ENCODE data around the gene ACKR1.

The ACKR1 gene

GRCh38 chr1:159204161-159205141, at the start of gene ACKR1:
Gene ACKR1 (plus strand): TSS chr1:159204875. CDS start chr1:159204960, 85 bp downstream.
- DNase-seq = no peak

- DNase-seq = peak; percentile 89
Measured at GRCh38 chr1:159161001-159161718, 43.5 kb upstream of the ACKR1 start.

- DNase-seq = no peak
Measured at GRCh38 chr1:159161719-159162026, 43.0 kb upstream of the ACKR1 start.

DNA sequence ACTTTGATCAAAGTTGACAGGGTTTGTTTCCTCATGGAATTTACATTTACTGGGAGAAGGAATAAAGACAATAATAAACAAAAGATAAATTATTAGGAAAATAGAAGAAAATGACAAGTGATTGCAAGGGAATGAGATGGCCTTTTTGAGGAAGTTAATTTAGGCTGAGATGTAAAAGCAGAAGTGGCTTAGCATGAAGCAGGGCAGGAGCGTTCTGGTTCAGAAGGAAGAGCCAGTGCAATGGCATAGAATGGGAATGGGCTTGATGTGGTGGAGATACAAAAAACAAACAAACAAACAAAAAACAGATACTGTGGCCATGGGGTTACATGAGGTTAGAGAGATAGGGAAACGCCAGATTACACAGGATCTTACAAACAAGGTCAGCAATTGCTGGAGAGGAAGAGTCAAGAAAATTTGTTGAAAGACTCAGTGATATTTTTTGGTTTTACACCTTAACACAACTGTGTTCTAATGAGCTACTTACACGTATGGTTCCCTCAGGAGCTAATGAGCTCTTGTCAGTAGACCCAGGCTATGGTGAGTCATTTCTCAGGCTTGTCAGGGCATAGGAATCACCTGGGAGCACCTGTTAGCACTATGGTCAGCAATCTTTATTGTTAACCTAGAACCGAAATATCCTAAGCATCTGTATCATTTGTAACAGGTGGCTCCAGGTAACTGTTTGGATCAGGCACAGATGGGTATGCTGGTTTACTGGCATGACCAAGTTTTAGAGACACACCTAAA, 42.0 kb upstream of the ACKR1 start:
- DNase-seq = no peak

- DNase-seq = no peak
Measured at GRCh38 chr1:159163614-159164228, 41.0 kb upstream of the ACKR1 start.

GRCh38 chr1:159168043-159168442, 36.6 kb upstream of the ACKR1 start:
- no peak for DNase-seq

DNA sequence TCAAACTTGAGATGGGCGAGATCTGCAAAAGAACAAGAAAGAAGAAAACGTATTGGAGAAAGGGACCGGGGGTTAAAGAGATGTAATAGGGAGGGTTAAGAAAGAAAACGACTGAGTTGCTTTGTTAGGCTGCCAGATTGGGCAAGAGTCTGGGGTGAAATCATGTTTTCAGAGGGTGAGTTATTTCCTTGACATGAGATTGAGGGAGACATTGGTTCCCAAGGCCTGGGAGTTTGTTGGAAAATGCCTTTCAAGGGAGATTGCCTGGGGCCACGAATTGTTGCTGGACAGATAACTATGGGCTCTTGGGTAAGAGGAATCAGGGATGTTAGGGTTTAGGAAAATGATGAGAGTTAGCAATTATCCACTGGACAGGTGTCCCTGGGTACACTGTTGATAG, 34.0 kb upstream of the ACKR1 start:
- no peak for DNase-seq

DNA sequence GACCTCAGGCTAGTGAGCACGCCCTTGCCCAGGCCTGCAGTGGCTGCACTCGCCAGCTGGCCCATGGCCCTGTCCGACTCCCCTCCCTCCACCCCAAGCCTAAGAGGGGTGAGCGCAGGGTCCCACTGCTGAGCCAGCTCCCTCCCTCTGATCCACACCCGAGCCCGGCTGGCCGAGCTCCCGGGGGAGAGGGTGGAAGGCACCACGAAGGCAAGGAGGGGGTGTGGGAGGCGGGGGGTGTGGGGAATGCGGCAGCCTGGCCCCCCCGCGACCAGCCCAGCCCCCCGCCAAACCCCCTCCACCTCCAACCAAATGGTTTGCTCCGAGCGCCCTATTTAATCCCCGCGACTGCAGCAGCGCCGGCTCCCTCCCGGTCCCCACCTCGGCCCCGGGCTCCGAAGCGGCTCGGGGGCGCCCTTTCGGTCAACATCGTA, 33.4 kb upstream of the ACKR1 start, which contains the start of gene CADM3:
CADM3 (plus strand) TSS at position 362 of the 434 bp plus-strand sequence. CDS start 151 bp downstream, outside the sequence.
- no peak for DNase-seq

GRCh38 chr1:159171688-159172501, 32.8 kb upstream of the ACKR1 start:
- no peak for DNase-seq

DNA sequence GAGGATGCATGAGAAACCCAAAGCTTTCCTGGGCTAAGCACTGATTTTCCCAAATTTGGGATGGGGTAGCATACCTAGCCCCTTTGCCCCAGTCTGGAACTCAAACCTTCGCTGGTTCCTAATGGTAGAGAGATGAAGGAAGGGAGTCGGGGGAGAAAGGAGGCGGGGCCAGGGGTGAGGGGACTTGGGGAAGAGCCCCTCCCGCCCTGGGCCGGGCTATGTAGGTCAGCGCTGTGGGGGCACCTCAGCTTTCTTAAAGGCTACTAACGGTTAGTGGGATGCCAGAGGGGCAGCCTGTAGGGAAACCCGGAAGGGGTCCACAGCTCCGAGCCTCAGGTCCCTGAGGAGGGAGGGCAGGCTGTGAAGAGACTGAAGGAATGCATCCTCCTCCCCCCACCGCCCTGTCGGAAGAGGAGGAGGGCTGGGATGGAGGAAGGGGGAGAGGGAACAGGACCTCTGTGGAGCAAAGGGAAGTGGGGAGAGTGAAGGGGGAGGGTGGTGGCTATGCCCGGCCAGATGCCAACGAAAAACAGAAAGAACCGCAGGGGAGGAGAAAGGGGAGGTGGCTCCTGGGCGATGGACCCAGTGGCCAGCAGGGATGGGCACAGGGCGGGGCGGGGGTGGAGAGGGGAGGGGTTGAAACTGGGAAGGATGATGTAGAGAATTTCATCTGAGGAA, 31.9 kb upstream of the ACKR1 start:
- peak; percentile 5 for DNase-seq

- no peak for DNase-seq
Measured at GRCh38 chr1:159173320-159173719, 31.4 kb upstream of the ACKR1 start.

- no peak for DNase-seq
Measured at GRCh38 chr1:159175571-159175970, 29.1 kb upstream of the ACKR1 start.

DNA sequence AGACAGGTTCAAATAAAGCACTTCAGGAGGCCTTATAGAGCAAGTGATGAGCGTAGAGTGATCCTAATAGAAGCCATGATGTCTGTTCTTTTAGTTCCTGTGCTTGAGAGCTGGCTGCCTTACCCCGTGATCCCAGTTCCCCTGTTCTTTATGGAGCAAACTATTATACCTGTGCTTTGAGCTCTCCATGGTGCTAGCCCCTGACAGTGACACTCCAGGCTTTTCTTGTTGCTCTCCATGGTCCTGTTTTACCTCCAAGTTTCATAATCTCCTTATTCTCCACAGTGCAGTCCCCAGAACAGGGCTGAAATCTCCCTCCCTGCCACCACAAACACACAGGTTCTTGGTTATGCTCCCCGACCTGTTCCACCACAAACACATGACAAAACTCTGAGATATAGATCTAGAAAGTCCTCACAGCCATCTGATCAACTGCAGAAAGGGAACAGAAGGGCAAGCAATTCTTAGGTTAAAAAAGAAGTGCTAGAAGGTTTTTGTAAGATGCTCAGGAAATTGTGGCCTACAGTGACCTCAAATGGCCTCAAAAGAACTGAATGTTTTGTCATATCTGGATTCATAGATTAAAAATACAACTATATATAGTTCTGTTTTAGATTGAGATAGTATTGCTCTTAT, 27.3 kb upstream of the ACKR1 start:
- peak; percentile 71 for DNase-seq

GRCh38 chr1:159179906-159180305, 24.8 kb upstream of the ACKR1 start:
- no peak for DNase-seq

DNA sequence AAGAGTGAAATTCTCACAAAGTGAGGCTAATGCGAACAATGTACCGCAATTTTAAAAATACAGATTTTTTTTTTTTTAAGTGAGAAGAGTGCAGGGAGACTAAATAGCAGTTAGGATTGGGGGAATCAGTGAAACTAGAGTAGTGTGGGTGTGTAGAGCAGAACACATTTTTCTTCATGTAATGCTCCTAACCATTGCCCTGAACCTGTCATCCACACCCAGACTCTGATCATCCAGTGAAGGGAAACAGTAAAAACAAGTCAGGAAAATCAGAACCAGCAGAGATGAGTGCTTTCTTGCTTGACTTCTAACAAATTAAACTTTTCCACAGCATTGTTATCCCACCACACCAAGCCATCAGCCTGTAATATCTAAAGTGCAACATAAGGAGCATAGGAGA, 24.2 kb upstream of the ACKR1 start:
- DNase-seq = no peak

- no peak for DNase-seq
Measured at GRCh38 chr1:159181328-159182024, 23.2 kb upstream of the ACKR1 start.

DNA sequence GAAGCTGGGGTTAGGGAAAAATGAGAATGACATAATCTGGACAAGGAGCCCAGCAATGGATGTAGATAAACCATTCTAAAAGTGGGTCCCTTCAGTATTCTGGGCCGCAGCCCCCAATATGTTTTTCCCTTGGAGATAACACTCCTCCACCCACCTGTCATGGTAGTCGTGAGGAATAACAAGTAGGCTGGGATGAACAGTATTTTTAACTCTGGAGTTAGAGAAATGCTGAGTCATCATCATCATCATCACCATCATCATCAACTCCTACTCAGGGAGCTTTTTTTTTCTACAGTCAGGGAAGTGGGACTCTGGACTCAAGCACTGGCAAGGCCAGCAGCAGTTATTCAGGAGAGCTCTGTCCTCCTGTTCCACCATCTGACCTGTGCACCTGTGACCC, 20.5 kb upstream of the ACKR1 start:
- DNase-seq = no peak

- no peak for DNase-seq
Measured at GRCh38 chr1:159185121-159185520, 19.6 kb upstream of the ACKR1 start.

- no peak for DNase-seq
Measured at GRCh38 chr1:159187033-159187432, 17.6 kb upstream of the ACKR1 start.
